Stimulated activated CD4-positive, alpha-beta T cell treated with anti-CD3 and anti-CD28 coated beads, Interleukin-12 subunit alpha, Interleukin-12 subunit beta, amount 100 ng/mL, for 4 hours (primary cell): ENCODE data around the gene ESRRB.

Source experiments
- DNase-seq: peaks from one replicate; pipeline ENCODE4 v3.0.0-alpha.2; 2020

ESRRB gene

GRCh38 chr14:76375947-76376404 lies at the start of gene ESRRB:
Gene ESRRB (plus strand): TSS chr14:76376137. CDS start chr14:76376402, 265 bp downstream.
- DNase-seq: no peak

- no peak for DNase-seq
Observed at GRCh38 chr14:76326918-76327689, 48.8 kb upstream of the ESRRB start.

- DNase-seq: no peak
Observed at GRCh38 chr14:76328457-76329137, 47.3 kb upstream of the ESRRB start.

GRCh38 chr14:76329154-76329928 lies 46.6 kb upstream of the ESRRB start:
- DNase-seq: no peak

GRCh38 chr14:76329951-76330350 lies 46.0 kb upstream of the ESRRB start:
- no peak for DNase-seq

GRCh38 chr14:76330411-76331327 lies 45.3 kb upstream of the ESRRB start:
- DNase-seq: no peak

GRCh38 chr14:76331328-76332011 lies 44.5 kb upstream of the ESRRB start:
- no peak for DNase-seq

- no peak for DNase-seq
Observed at GRCh38 chr14:76333664-76334063, 42.3 kb upstream of the ESRRB start.

- DNase-seq: no peak
Observed at GRCh38 chr14:76334316-76334715, 41.6 kb upstream of the ESRRB start.

GRCh38 chr14:76336876-76337275 lies 39.1 kb upstream of the ESRRB start:
- DNase-seq: no peak

- no peak for DNase-seq
Observed at GRCh38 chr14:76337635-76338545, 38.0 kb upstream of the ESRRB start.

GRCh38 chr14:76339728-76340615 lies 36.0 kb upstream of the ESRRB start:
- DNase-seq: no peak

GRCh38 chr14:76343386-76343785 lies 32.6 kb upstream of the ESRRB start:
- DNase-seq: no peak

- DNase-seq: no peak
Observed at GRCh38 chr14:76346391-76347160, 29.4 kb upstream of the ESRRB start.

- no peak for DNase-seq
Observed at GRCh38 chr14:76348898-76349297, 27.0 kb upstream of the ESRRB start.

GRCh38 chr14:76349993-76350392 lies 25.9 kb upstream of the ESRRB start:
- DNase-seq: no peak

GRCh38 chr14:76350671-76351070 lies 25.3 kb upstream of the ESRRB start:
- no peak for DNase-seq

- DNase-seq: no peak
Observed at GRCh38 chr14:76351941-76352340, 24.0 kb upstream of the ESRRB start.
